ENCODE data around the gene RHPN2.
"Not testable (repeated sequence)": the region's sequence is repeated elsewhere in the genome, so short reads cannot be mapped to it uniquely, and the experiment has no call there.

RHPN2 gene

GRCh38 chr19:33026602-33027001 is 38.1 kb downstream of the RHPN2 start:
- DNase-seq (ENCODE audit: low read depth), result not testable (repeated sequence)

- not testable (repeated sequence) for DNase-seq (ENCODE audit: low read depth)
Observed at GRCh38 chr19:33025468-33026238, 39.0 kb downstream of the RHPN2 start.

- no peak for DNase-seq (ENCODE audit: low read depth)
Observed at GRCh38 chr19:33024398-33024797, 40.3 kb downstream of the RHPN2 start.

GRCh38 chr19:33022472-33023116 is 42.1 kb downstream of the RHPN2 start:
- DNase-seq (ENCODE audit: low read depth), result no peak

GRCh38 chr19:33010891-33011290 is 53.8 kb downstream of the RHPN2 start:
- not testable (repeated sequence) for DNase-seq (ENCODE audit: low read depth)

GRCh38 chr19:33008738-33009137 is 56.0 kb downstream of the RHPN2 start:
- DNase-seq (ENCODE audit: low read depth), result no peak

GRCh38 chr19:33005440-33005839 is 59.2 kb downstream of the RHPN2 start:
- DNase-seq (ENCODE audit: low read depth), result no peak

GRCh38 chr19:33003424-33004024 is 61.2 kb downstream of the RHPN2 start:
- DNase-seq (ENCODE audit: low read depth), result not testable (repeated sequence)

GRCh38 chr19:33002126-33002865 is 62.4 kb downstream of the RHPN2 start:
- not testable (repeated sequence) for DNase-seq (ENCODE audit: low read depth)

GRCh38 chr19:33000910-33001309 is 63.8 kb downstream of the RHPN2 start:
- no peak for DNase-seq (ENCODE audit: low read depth)

GRCh38 chr19:33000510-33000909 is 64.2 kb downstream of the RHPN2 start:
- DNase-seq (ENCODE audit: low read depth), result no peak

GRCh38 chr19:32998722-32999121 is 66.0 kb downstream of the RHPN2 start:
- no peak for DNase-seq (ENCODE audit: low read depth)

GRCh38 chr19:32997716-32998355 is 66.9 kb downstream of the RHPN2 start:
- DNase-seq (ENCODE audit: low read depth), result no peak

GRCh38 chr19:32997061-32997464 is 67.6 kb downstream of the RHPN2 start:
- DNase-seq (ENCODE audit: low read depth), result not testable (repeated sequence)

- DNase-seq (ENCODE audit: low read depth), result not testable (repeated sequence)
Observed at GRCh38 chr19:32995966-32996365, 68.7 kb downstream of the RHPN2 start.

- no peak for DNase-seq (ENCODE audit: low read depth)
Observed at GRCh38 chr19:32988724-32989123, 76.0 kb downstream of the RHPN2 start.

GRCh38 chr19:32988254-32988653 is 76.4 kb downstream of the RHPN2 start:
- not testable (repeated sequence) for DNase-seq (ENCODE audit: low read depth)

GRCh38 chr19:32982488-32982887 is 82.2 kb downstream of the RHPN2 start:
- DNase-seq (ENCODE audit: low read depth), result not testable (repeated sequence)

GRCh38 chr19:32979807-32980206 is 84.9 kb downstream of the RHPN2 start:
- DNase-seq (ENCODE audit: low read depth), result not testable (repeated sequence)

- not testable (repeated sequence) for DNase-seq (ENCODE audit: low read depth)
Observed at GRCh38 chr19:32977813-32978212, 86.9 kb downstream of the RHPN2 start.

- no peak for DNase-seq (ENCODE audit: low read depth)
Observed at GRCh38 chr19:32977280-32977679, 87.4 kb downstream of the RHPN2 start.
